Muscle layer of duodenum (tissue), 2 donors: ENCODE data around the gene PRPSAP2.

ENCODE experiments used
- H3K27ac ChIP-seq: one replicate; pipeline ENCODE4 v1.7.0; 2013; ENCODE audit warnings: mild to moderate bottlenecking, low read length
- H3K27me3 ChIP-seq: one replicate; pipeline ENCODE4 v1.7.0; 2013; ENCODE audit warnings: low read depth, mild to moderate bottlenecking, control low read depth, low read length
- H3K36me3 ChIP-seq, 2 donors: one replicate each; pipeline ENCODE4 v1.7.0; 2013; ENCODE audit warnings: low read length in 2 of 2, control low read depth in 1 of 2, mild to moderate bottlenecking in 1 of 2; ENCODE audit not compliant: insufficient read depth in 2 of 2, control insufficient read depth in 1 of 2
- H3K4me1 ChIP-seq, 2 donors: one replicate each; pipeline ENCODE4 v1.7.0; 2013; ENCODE audit warnings: low read length in 2 of 2, mild to moderate bottlenecking in 2 of 2, control low read depth in 1 of 2, moderate library complexity in 1 of 2; ENCODE audit not compliant: insufficient read depth in 2 of 2, control insufficient read depth in 1 of 2
- H3K4me3 ChIP-seq, 2 donors: one replicate each; pipeline ENCODE4 v1.7.0; 2013; ENCODE audit warnings: low read length in 2 of 2, low read depth in 1 of 2, mild to moderate bottlenecking in 1 of 2
- H3K9me3 ChIP-seq, 2 donors: one replicate each; pipeline ENCODE4 v1.7.0; 2013; ENCODE audit warnings: low read length in 2 of 2, control low read depth in 1 of 2, mild to moderate bottlenecking in 1 of 2; ENCODE audit not compliant: control insufficient read depth in 1 of 2
- donor health status: healthy.

The PRPSAP2 gene

GRCh38 chr17:18896146-18896545 is 38.2 kb downstream of the PRPSAP2 start:
- H3K27ac ChIP-seq: no peak overlapping the region
- H3K9me3 ChIP-seq: no peaks in the 10 kb centered on the region
- H3K4me1 ChIP-seq: no peaks in the 10 kb centered on the region
- no peaks in the 10 kb centered on the region for H3K27me3 ChIP-seq
- H3K36me3 ChIP-seq: peaks cover 8 to 19% of the 10 kb centered on the region in 2 donors
- H3K4me3 ChIP-seq: no peak overlapping the region

- Histone ChIP-seq H3K9me3 (no peaks in the 10 kb centered on the region), H3K4me1 (no peaks in the 10 kb centered on the region), H3K27me3 (no peaks in the 10 kb centered on the region), H3K27ac (no peak overlapping the region), H3K36me3 (peaks cover 8 to 19% of the 10 kb centered on the region in 2 donors), H3K4me3 (no peak overlapping the region)
Observed at GRCh38 chr17:18896947-18897346, 39.0 kb downstream of the PRPSAP2 start.

GRCh38 chr17:18904482-18904881 is 46.6 kb downstream of the PRPSAP2 start:
- Histone ChIP-seq H3K9me3 (no peaks in the 10 kb centered on the region), H3K27me3 (no peaks in the 10 kb centered on the region), H3K4me1 (no peaks in the 10 kb centered on the region), H3K27ac (no peak overlapping the region), H3K36me3 (peaks cover 0 to 17% of the 10 kb centered on the region in 2 donors), H3K4me3 (no peak overlapping the region)

DNA sequence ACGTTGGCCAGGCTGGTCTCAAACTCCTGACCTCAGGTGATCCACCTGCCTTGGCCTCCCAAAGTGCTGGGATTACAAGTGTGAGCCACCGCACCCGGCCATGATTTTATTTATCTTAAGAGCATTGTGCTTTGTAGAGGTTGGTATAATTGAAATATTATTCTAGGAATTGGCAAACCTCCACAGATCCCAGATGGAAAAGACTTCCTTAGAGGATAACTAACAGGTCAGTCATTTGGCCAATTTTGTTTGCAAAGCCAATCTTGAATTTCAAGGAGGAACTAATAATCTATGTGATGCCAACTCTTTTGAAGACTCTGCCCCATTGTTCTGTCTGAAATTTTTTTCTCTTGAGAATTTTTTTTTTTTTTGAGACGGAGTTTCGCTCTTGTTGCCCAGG is 47.3 kb downstream of the PRPSAP2 start:
- Histone ChIP-seq H3K27ac (no peak overlapping the region), H3K36me3 (peaks cover 0 to 17% of the 10 kb centered on the region in 2 donors), H3K9me3 (no peaks in the 10 kb centered on the region)

GRCh38 chr17:18910326-18910725 is 52.4 kb downstream of the PRPSAP2 start:
- Histone ChIP-seq H3K9me3 (no peaks in the 10 kb centered on the region), H3K4me3 (no peak overlapping the region), H3K27me3 (no peaks in the 10 kb centered on the region), H3K27ac (no peak overlapping the region), H3K4me1 (no peaks in the 10 kb centered on the region), H3K36me3 (peaks cover 18 to 52% of the 10 kb centered on the region in 2 donors)

More for the DNA sequence above, 47.3 kb downstream of the PRPSAP2 start:
- no peaks in the 10 kb centered on the region for H3K4me1 ChIP-seq
- H3K27me3 ChIP-seq: no peaks in the 10 kb centered on the region
- no peak overlapping the region for H3K4me3 ChIP-seq

DNA sequence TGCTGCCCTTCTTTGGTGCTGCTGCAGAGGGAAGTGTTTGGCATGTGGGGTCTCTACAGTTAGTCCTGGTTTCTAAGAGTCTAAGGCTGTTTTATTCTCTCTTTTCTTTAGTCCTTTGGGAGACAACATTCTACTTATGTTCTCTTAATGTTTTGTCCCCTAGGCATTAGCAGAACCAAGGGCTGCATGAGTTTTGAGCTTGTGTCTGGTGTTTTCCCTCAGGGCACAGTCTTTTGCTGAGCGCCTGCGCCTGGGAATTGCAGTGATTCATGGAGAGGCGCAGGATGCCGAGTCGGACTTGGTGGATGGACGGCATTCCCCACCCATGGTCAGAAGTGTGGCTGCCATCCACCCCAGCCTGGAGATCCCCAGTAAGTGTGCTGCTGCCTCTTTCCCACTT is 53.0 kb downstream of the PRPSAP2 start:
- Histone ChIP-seq H3K4me3 (no peak overlapping the region), H3K36me3 (peaks cover 20 to 52% of the 10 kb centered on the region in 2 donors), H3K27me3 (no peaks in the 10 kb centered on the region), H3K27ac (no peak overlapping the region), H3K9me3 (no peaks in the 10 kb centered on the region), H3K4me1 (no peaks in the 10 kb centered on the region)

- Histone ChIP-seq H3K9me3 (no peaks in the 10 kb centered on the region), H3K27me3 (no peaks in the 10 kb centered on the region), H3K36me3 (peaks cover 25 to 38% of the 10 kb centered on the region in 2 donors), H3K4me1 (peaks cover 6 to 18% of the 10 kb centered on the region in 2 donors), H3K27ac (no peak overlapping the region), H3K4me3 (no peak overlapping the region)
Observed at GRCh38 chr17:18916816-18917500, 59.0 kb downstream of the PRPSAP2 start.

GRCh38 chr17:18917506-18918032 is 59.6 kb downstream of the PRPSAP2 start:
- Histone ChIP-seq H3K36me3 (peaks cover 20 to 32% of the 10 kb centered on the region in 2 donors), H3K27ac (no peak overlapping the region), H3K9me3 (no peaks in the 10 kb centered on the region), H3K4me3 (no peak overlapping the region), H3K4me1 (peaks cover 9 to 22% of the 10 kb centered on the region in 2 donors), H3K27me3 (no peaks in the 10 kb centered on the region)

GRCh38 chr17:18919963-18920362 is 62.0 kb downstream of the PRPSAP2 start:
- peak overlapping the region; percentile 3 for H3K27ac ChIP-seq
- peaks cover 18 to 19% of the 10 kb centered on the region in 2 donors for H3K36me3 ChIP-seq
- no peak overlapping the region for H3K4me3 ChIP-seq

GRCh38 chr17:18920911-18921441 is 63.0 kb downstream of the PRPSAP2 start:
- Histone ChIP-seq H3K9me3 (no peaks in the 10 kb centered on the region), H3K27ac (no peak overlapping the region), H3K27me3 (no peaks in the 10 kb centered on the region), H3K36me3 (peaks cover 13 to 20% of the 10 kb centered on the region in 2 donors), H3K4me1 (peaks cover 9 to 22% of the 10 kb centered on the region in 2 donors), H3K4me3 (no peak overlapping the region)

More at GRCh38 chr17:18919963-18920362, 62.0 kb downstream of the PRPSAP2 start:
- Histone ChIP-seq H3K9me3 (no peaks in the 10 kb centered on the region), H3K27me3 (no peaks in the 10 kb centered on the region), H3K4me1 (peaks cover 9 to 22% of the 10 kb centered on the region in 2 donors)

DNA sequence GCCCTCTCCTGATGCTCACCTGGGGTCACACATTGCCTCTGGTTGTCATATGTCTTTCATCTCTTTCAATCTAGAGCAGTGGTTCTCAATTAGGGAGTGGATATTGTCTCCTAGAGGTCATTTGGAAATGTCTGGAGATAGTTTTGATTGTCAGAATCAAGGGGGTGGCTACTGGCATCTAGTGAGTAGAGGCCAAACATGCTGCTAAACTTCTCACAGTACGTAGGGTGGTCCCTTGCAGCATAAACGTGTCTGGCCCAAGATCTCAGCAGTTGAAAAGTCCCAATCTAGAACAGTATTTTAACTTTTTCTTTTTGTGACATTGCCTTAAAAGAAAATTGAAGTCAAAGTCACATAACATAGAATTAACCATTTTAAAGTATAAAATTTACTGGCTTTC is 63.6 kb downstream of the PRPSAP2 start:
- H3K36me3 ChIP-seq: peaks cover 13 to 15% of the 10 kb centered on the region in 2 donors
- H3K27ac ChIP-seq: peak overlapping the region; percentile 5

More for the DNA sequence above, 63.6 kb downstream of the PRPSAP2 start:
- Histone ChIP-seq H3K4me3 (no peak overlapping the region), H3K4me1 (peaks cover 9 to 22% of the 10 kb centered on the region in 2 donors), H3K9me3 (no peaks in the 10 kb centered on the region), H3K27me3 (no peaks in the 10 kb centered on the region)
